Activated CD4-positive, alpha-beta T cell treated with anti-CD3 and anti-CD28 coated beads for 1 hour (primary cell): ENCODE results near the gene UTRN.

ENCODE experiments used
- DNase-seq: peaks from one replicate; pipeline ENCODE4 v3.0.0-alpha.2; 2020

UTRN gene

DNA sequence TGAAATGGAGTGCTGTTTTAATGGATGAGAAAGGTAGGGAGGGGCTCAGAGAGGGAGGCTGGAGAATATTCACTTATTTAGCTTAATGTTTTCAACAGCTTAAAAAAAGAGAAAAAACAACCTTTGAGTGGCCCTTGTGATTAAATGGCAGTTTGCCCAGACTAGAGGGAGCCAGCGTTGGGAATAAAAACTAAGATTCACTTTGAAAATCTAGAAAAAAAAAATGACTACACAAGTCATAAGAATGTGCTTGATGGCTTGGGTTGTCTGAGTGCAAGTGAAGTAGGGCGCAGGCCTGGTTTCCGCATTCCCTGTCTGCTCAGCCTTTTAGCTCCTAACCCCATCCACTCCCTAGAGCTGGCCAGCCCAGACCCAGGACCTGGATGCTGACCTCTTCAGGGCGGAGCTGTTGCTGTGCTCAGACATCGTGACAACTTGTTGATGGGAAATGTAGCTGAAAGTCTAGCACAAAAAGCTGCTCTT is 28.9 kb downstream of the UTRN start:
- no peak for DNase-seq

DNA sequence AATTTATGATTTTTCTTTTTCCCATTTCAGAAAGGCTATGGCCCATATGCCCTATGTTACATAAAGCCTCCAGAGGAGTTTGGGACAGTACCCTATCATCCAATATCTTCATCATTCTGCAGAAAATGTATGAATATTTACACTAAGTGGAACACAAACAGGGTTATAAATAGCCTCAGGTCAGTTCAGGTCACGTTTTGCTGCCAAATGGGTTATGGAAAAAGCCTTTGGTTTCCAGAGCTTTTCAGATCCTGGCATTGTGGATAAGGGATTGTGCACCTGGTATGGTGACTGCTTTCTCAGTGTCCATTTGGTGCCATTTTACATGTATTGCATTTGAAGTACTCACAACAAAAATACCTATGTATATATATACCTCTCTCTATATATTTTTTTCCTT is 29.4 kb downstream of the UTRN start:
- no peak for DNase-seq

DNA sequence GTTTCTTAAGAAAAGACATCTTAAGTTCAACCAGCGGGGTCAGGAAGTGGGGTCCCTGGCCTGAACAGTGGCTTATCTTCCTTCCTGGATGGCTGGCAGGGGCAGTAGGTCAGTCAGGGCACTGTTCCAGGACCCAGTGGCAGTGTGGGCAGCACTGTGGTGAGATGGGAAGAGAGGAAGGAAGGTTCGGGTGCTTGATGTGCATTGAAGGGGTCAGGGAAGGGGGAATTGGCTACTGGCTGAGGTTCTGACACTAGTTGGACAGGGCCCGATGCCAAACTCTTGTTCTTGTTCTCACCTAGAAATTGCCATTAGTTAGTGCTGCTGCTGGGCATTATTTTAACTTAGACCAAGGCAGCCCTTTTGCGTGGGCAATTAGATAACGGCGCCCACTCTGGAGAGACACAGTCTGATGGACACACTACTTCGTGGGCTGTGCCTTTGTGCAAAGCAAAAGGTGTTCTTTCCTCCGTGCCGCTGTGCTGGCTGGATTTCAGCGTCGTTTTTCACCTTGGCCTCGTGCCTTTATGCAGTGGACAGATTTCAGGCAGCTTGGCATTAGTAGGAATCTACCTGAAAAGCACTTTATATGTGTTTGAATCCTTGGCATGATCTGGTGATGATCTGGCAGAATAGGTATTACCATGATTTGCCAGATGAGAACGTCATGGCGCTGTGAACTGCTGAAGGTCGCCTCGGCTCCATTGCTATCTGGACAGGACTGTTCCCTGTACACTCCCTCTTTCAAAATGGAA is 30.3 kb downstream of the UTRN start:
- DNase-seq = no peak

DNA sequence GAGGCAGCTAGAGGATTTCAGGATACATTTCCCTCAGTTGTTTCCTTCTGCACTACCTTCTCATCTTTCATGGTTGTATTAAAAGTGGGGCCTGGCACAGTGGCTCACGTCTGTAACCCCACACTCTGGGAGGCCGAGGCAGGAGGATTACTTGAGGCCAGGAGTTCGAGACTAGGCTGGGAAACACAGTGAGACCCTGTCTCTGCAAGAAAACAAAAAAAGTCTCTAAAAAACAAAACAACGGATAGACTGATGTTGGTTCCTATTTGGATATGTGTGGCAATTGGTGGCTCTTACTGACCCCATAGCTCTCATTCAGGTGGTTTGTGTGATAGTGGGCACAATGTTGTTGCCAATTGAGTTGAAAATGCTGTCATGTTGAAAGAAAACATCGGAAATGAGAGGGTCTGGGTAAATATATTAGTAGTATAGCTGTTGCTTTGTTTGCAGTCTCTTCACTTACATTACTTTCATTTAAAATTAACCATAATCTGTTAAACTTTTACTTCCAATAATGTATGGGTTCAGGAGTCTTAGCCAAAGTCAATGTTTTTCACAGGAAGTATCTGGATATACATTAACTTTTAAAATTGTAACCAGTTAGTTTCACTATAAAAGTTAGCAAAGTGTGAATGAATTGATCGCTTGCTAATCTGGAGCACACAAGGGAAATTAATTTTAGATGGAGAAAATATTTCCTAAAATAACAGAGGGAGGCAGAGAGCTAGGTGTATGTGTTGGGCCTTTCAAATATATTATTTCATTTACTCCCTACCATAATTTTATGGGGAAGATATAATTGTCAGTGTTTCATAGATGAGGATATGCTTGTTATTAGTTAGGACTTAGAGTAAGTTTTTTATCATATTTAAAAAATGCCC is 31.1 kb downstream of the UTRN start:
- DNase-seq = no peak

DNA sequence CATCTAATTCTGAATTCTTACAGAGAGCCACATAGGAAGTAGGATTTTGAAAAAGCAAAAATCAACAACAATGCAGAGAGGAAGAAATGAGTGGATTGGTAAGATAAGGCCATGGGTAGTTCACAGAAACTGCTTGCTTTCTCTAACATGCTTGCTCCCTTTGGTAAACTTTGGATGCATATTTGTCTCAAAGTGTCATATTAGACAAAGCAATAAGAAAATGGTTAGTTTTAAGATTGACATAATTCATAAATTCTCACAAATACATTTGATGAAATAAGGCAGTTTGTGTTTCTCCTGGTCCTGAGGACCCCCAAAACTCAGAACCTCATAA is 31.7 kb downstream of the UTRN start:
- no peak for DNase-seq

DNA sequence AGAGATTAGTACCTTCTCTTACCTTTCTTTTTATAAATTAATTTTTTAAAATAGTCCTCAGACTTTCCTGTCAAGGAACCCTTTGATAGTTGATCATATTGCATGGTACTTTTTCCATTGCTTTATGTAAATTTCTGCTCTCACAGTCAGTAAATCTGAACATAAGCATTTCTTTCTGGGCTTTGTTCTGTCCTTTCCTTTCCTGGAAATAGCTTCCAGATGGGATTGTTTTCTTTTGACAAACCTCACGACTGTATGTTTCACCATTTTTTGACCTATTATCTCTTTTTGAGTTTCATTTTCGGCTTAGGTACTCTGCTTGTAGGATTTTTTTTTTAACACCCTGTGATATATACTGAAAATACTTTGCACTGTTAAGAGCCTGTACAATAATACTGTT is 32.6 kb downstream of the UTRN start:
- no peak for DNase-seq

DNA sequence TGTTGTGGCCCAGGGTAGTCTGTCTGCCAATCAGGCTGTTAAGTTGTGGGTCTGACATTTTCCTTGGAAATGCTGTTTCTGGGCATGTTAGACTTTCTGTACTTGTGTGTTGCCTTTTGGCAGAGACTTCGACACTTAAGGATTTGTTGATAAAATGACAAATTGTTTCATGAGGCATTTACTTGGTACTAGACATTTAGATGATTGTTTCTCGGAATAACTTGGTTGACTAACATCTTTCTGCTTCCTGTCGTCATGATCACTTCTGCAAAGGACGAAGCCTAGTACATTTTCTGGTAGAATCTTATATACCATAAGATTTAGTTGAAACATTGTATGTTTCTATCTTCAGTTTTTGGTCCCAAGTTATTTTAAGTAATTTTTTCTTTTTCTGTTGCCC is 34.1 kb downstream of the UTRN start:
- DNase-seq = no peak

DNA sequence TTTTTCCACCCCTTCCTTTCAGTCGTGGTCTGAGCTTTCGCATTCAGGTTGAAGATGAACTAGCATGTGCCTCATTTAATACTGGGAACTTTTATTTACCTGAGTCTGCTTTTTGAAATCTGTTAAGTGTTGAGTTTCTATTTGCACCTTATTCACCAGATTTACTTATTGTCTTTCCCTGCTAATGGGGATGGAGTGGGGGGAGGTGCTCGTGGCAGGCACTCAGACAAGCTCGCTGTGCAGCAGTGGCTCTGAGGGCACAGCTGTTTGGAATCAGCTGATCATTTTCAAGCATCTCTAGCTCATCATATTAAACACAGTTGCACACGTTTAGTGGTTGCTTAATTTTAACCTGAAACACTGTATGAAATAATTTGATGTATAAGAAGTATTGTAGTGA is 35.6 kb downstream of the UTRN start:
- DNase-seq = no peak

DNA sequence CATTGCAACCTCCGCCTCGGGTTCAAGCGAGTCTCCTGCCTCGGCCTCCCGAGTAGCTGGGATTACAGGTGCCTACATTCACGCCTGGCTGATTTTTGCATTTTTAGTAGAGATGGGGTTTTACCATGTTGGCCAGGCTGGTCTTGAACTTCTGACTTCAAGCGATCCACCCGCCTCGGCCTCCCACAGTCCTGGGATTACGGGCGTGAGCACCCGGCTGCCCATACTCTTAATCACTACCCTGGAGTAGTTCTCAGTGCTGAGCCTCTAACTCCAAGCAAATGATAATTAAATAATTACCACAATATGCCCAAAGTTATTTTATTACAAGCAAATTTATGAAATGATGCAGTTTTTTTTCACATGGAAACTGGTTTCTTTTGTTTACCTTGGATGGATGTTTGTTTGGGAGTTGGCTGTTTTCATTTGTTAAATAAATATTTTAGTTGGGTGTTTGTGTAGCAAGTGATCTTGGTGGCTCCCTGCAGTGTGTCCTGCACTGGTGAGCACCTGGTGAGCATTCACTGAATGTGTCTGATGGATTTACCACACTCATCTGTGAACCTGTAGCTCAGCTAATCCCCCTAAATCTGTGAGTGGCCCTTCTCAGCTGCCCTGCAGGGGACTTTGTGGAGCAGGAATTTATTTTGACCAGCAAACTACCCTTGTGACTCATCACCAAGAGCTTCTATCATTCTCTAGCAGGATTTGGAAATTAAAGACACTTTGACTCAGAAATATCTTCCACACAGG is 36.9 kb downstream of the UTRN start:
- DNase-seq = no peak

DNA sequence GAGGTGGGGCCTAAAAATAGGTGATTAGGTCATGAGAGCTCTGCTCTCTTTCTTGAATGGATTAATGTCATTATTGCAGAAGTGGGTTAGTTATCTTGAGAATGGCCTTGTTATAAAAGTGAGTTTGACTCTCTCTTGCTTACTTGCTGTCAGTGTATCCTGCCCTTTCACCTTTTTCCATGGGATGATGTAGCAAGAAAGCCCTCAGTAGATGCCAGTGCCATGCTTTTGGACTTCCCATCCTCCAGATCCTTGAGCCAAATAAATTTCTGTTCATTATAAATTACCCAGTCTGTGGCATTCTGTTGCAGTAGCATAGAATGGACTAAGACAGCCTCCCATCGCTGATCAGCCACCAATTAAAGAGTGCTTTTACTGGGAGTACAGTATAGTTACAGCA is 40.1 kb downstream of the UTRN start:
- DNase-seq = no peak

DNA sequence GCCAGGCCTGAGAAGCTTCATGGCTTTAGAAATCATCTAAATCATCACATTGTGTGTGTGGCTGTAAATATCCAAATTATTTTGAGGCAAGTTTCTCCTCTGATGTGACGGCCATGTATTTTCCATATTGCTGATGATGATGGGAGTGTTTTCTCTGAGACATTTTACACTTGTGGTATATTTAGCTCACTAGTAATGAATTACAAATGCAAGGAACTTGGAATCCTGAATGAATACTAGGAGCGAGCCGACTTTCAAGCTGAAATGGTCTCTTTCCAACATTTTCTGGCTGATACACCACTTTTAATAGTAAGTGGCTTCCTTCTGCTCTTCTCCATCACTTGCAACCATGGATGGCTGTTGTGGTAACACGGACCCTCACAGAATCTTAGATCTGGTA is 41.3 kb downstream of the UTRN start:
- DNase-seq = no peak

DNA sequence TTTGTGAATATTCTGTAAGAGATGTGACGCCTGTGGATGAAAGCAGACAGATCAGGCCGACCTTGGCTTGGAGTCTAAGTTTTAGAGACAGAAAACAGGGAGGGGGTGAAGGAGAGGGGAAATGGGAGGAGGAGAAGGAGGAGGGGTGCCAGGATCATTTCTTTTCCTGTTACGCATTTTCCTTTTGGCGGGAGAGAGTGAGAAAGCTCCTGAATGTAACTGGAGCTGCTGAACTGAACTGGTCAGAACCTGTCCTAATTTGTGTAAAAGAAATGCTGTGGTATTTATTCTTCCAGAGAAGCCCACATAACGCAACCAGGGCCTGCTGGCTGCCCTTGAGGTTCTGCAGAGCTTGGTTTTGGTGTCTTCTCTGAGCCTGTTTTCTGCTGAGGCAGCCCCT is 41.9 kb downstream of the UTRN start:
- no peak for DNase-seq

DNA sequence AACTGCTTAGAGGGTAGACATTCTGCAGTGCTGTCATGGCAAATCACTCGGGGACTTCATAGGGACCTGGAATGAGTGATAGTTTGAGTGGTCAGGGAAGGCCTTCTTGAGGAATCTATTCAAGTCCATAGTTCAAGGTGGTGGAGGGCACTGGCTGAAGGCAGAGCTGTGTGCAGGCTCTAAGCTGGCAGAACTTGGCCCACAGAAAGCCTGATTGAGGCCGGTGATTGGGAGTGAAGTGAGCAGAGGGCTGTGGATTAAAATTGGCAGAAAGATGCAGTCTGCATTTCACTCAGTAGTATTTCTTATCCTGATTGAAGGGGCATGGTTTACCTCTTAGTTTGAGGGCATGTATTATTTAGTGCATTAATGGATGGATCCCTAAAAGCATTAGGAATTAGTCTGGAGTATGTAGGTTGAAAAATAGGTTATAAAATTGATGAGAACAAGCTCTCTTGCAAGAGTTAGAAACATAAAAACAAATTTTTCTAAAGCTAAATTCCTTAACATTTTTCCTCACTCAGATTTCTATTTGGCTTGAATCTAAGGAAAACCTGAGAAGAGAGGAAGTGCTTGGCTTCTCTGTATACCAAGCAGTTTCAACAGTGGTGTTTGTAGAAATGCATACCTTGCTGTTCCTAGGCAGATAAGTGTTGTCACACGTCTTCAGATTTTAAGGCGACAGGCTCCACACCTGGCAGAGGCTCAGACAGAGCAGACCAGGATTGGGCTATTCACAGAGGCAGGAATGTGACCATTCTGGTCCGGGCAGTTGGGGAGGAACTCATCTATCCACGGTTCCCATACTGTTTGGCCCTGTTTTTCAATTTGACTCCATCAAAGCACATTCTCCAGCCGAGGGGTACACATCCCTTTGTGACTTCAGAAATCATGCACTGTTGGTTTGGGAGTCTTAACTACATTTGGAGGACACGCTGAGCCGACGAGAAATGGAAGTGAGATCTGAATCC is 45.2 kb downstream of the UTRN start:
- no peak for DNase-seq

DNA sequence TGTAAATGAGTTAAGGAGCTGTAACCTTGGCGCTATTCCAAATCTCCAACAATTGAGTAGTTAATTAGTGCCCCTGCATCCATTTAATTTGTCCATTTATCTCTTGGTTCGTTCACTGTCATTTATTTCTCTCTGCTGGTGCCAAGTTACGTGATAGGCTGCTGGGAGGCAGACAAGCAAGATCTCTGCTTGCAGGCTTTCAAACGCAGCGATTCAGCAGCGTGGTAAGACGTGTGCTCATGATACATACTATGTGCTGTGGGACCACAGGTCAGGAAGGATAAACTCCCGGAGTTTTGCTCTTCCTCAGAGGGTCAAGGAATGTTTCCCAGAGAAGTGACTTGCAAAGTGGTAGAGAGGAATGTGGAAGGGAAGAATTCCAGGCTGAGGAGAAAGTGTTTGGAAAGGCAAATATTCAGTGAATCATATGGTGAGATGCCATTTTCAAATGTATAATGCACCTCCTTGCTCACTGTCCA is 46.4 kb downstream of the UTRN start:
- DNase-seq = no peak

DNA sequence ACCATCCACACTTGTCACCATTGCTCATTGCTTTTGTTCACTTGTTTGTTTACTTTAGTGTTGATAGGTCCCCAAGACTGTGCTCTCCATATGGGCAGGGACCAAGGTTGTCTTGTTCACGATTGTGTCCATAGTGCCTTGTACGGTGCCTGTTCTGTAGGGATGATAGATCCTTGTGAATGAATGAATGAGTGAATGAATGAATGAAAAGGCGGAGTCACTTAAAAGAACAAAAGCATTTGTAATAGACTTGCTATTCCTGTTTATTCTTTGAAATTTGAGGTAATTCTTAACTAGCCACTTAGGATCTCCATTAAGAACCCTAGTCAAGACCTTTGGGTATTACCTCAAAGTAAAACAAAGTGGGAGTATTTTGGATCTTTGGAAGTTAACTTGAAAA is 47.0 kb downstream of the UTRN start:
- DNase-seq = no peak

DNA sequence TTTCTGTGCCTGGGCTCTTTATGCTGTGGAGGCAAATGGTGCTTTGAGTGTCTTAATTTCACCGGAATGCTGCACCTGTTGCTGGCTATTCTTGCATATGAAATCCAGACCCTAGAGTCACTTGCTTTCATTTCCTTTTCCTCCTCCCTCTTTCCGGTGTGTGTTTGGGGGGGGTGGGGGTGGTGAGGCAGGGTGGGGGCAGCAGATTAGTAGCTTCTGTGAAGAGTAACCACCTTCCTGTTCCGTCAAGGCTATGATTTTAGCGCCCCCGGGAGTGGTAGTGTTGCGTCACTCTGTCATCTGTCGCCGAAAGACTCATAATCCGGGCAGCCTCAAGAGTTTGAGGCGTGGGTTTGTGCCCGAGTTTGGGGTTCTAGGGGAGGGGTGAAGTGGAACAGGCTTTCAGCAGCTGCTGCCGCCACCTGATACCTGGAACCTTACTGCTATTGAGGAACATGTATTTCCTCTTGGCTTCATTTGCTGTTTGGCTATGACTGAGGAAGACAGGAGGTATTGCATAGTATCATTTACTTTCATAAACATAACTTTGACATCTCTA is 49.1 kb downstream of the UTRN start:
- peak; percentile 49 for DNase-seq
